H9 (cell line): ENCODE data around the gene SPDYC. TPM values are rescaled to one million over a fixed set of nuclear protein-coding genes. Genes with fewer than 3 reads are reported as not detected.

Experiments
- DNase-seq: peaks from one replicate; pipeline ENCODE4 v3.0.0-alpha.2; 2017
- H2AFZ ChIP-seq: one replicate; pipeline ENCODE4 v1.6.1; 2013; ENCODE audit warnings: mild to moderate bottlenecking, low read length, control low read depth, moderate library complexity
- H2AK5ac ChIP-seq: 2 replicates; pipeline ENCODE4 v1.6.1; 2013; ENCODE audit warnings: low read length, control low read depth, mixed read lengths; ENCODE audit not compliant: insufficient read length
- H2BK120ac ChIP-seq: one replicate; pipeline ENCODE4 v1.6.1; 2013; ENCODE audit warnings: low read depth, mild to moderate bottlenecking, low read length, control low read depth, inconsistent platforms; ENCODE audit not compliant: poor library complexity, severe bottlenecking
- H2BK12ac ChIP-seq: 2 replicates; pipeline ENCODE4 v1.6.1; 2013; ENCODE audit warnings: low read length, control low read depth, mixed read lengths, low read depth; ENCODE audit not compliant: insufficient read length
- H2BK15ac ChIP-seq: 2 replicates; pipeline ENCODE4 v1.6.1; 2013; ENCODE audit warnings: low read depth, low read length, control low read depth
- H2BK20ac ChIP-seq: one replicate; pipeline ENCODE4 v1.6.1; 2013; ENCODE audit warnings: low read depth, mild to moderate bottlenecking, low read length, control low read depth, inconsistent platforms; ENCODE audit not compliant: poor library complexity, severe bottlenecking
- H2BK5ac ChIP-seq: 2 replicates; pipeline ENCODE4 v1.6.1; 2013; ENCODE audit warnings: low read length, control low read depth, mixed read lengths; ENCODE audit not compliant: insufficient read length
- H3K14ac ChIP-seq: 2 replicates; pipeline ENCODE4 v1.6.1; 2013; ENCODE audit warnings: low read length, control low read depth; ENCODE audit not compliant: insufficient read depth
- H3K18ac ChIP-seq: 2 replicates; pipeline ENCODE4 v1.6.1; 2013; ENCODE audit warnings: low read depth, mild to moderate bottlenecking, mixed read lengths, low read length, control low read depth; ENCODE audit not compliant: insufficient read length
- H3K23ac ChIP-seq: 2 replicates; pipeline ENCODE4 v1.6.1; 2013; ENCODE audit warnings: low read length, control low read depth, mixed read lengths, low read depth; ENCODE audit not compliant: insufficient read length
- H3K23me2 ChIP-seq: 2 replicates; pipeline ENCODE4 v1.6.1; 2013; ENCODE audit warnings: low read depth, mild to moderate bottlenecking, mixed read lengths, low read length, control low read depth; ENCODE audit not compliant: insufficient read length, poor library complexity, severe bottlenecking
- H3K27ac ChIP-seq: 2 replicates; pipeline ENCODE4 v1.5.1; 2013; ENCODE audit warnings: low read length, control low read depth, mixed read lengths, low read depth; ENCODE audit not compliant: insufficient read length
- H3K27me3 ChIP-seq: 2 replicates; pipeline ENCODE4 v1.6.1; 2013; ENCODE audit warnings: low read length, control low read depth, inconsistent platforms; ENCODE audit not compliant: insufficient read depth
- H3K4ac ChIP-seq: 2 replicates; pipeline ENCODE4 v1.6.1; 2013; ENCODE audit warnings: low read depth, mild to moderate bottlenecking, control low read depth, inconsistent platforms, low read length, moderate library complexity
- H3K4me1 ChIP-seq: 2 replicates; pipeline ENCODE4 v1.6.1; 2013; ENCODE audit warnings: low read length, control low read depth, inconsistent platforms; ENCODE audit not compliant: insufficient read depth
- H3K4me2 ChIP-seq: 2 replicates; pipeline ENCODE4 v1.6.1; 2013; ENCODE audit warnings: low read length, control low read depth, mixed read lengths; ENCODE audit not compliant: insufficient read length, insufficient read depth
- H3K56ac ChIP-seq: 2 replicates; pipeline ENCODE4 v1.6.1; 2013; ENCODE audit warnings: low read depth, mild to moderate bottlenecking, mixed read lengths, low read length, control low read depth; ENCODE audit not compliant: insufficient read length
- H3K79me1 ChIP-seq: 2 replicates; pipeline ENCODE4 v1.6.1; 2013; ENCODE audit warnings: low read depth, mild to moderate bottlenecking, moderate library complexity, low read length, control low read depth, inconsistent platforms; ENCODE audit not compliant: insufficient read depth, poor library complexity, severe bottlenecking
- H3K79me2 ChIP-seq: 2 replicates; pipeline ENCODE4 v1.6.1; 2013; ENCODE audit warnings: low read length, control low read depth, inconsistent platforms; ENCODE audit not compliant: insufficient read depth
- H3K9ac ChIP-seq: 2 replicates; pipeline ENCODE4 v1.6.1; 2013; ENCODE audit warnings: low read length, control low read depth, mixed read lengths; ENCODE audit not compliant: insufficient read length; ENCODE audit errors: extremely low read depth
- H3K9me3 ChIP-seq: one replicate; pipeline ENCODE4 v1.6.1; 2013; ENCODE audit warnings: low read depth, low read length, inconsistent platforms; ENCODE audit not compliant: control insufficient read depth
- H3T11ph ChIP-seq: one replicate; pipeline ENCODE4 v1.6.1; 2013; ENCODE audit warnings: mild to moderate bottlenecking, low read length, control low read depth, inconsistent platforms
- H4K20me1 ChIP-seq: one replicate; pipeline ENCODE4 v1.6.1; 2013; ENCODE audit not compliant: control insufficient read depth, insufficient read length, insufficient read depth
- H4K5ac ChIP-seq: 2 replicates; pipeline ENCODE4 v1.6.1; 2013; ENCODE audit warnings: low read depth, mild to moderate bottlenecking, mixed read lengths, low read length, control low read depth; ENCODE audit not compliant: insufficient read length
- H4K8ac ChIP-seq: replicated peaks from 2 replicates; pipeline ENCODE4 v1.6.1; 2013; ENCODE audit warnings: low read length, control low read depth, mixed read lengths, low read depth; ENCODE audit not compliant: insufficient read length
- H4K91ac ChIP-seq: 2 replicates; pipeline ENCODE4 v1.6.1; 2013; ENCODE audit warnings: low read depth, mild to moderate bottlenecking, moderate library complexity, mixed read lengths, low read length, control low read depth; ENCODE audit not compliant: insufficient read length
- H3K27ac Mint-ChIP-seq, 3 experiments: 2 replicates in 2 of 3; 3 replicates in 1 of 3; pipeline ENCODE4 v1.8.0; 2020 to 2021; ENCODE audit warnings: mixed read lengths in 3 of 3, mild to moderate bottlenecking in 1 of 3, moderate library complexity in 1 of 3
- H3K27me3 Mint-ChIP-seq: 2 replicates; pipeline ENCODE4 v1.8.0; 2021; ENCODE audit warnings: low read depth, mild to moderate bottlenecking, moderate library complexity, mixed read lengths
- H3K36me3 Mint-ChIP-seq, 3 experiments: 2 replicates in 2 of 3; 3 replicates in 1 of 3; pipeline ENCODE4 v1.8.0; 2020 to 2021; ENCODE audit warnings: low read depth in 3 of 3, mixed read lengths in 3 of 3; ENCODE audit not compliant: insufficient read depth in 1 of 3
- H3K4me1 Mint-ChIP-seq, 2 experiments: 2 replicates each; pipeline ENCODE4 v1.8.0; 2020; ENCODE audit warnings: mixed read lengths in 2 of 2
- H3K4me3 Mint-ChIP-seq, 2 experiments: 2 replicates in 1 of 2; 3 replicates in 1 of 2; pipeline ENCODE4 v1.8.0; 2020 to 2021; ENCODE audit warnings: mild to moderate bottlenecking in 2 of 2, mixed read lengths in 2 of 2, moderate library complexity in 1 of 2
- H3K9me3 Mint-ChIP-seq, 2 experiments: 2 replicates in 1 of 2; 3 replicates in 1 of 2; pipeline ENCODE4 v1.8.0; 2020; ENCODE audit warnings: mild to moderate bottlenecking in 2 of 2, mixed read lengths in 2 of 2, moderate library complexity in 1 of 2
- WGBS: extraction: QIAGEN DNeasy Blood & Tissue Kit; methylation state at CpG from one replicate; pipeline ENCODE4 v1.1.7; 2013; ENCODE audit warnings: missing lambda C conversion rate, low lambda C conversion rate, mixed read lengths; ENCODE audit not compliant: insufficient read length; ENCODE audit errors: extremely low coverage; 5-methylcytosine and 5-hydroxymethylcytosine counted together
- total RNA-seq: library from RNA; stranded (reverse); gene quantifications from 2 replicates; pipeline ENCODE4 v1.2.1, GENCODE V29; 2021
- TF ChIP-seq, protein P1 (sequence below): fragments of 200-600 bp; sonication (generic); conservative IDR thresholded peaks from 3 replicates; pipeline ENCODE4 v1.8.0; 2021; ENCODE audit warnings: antibody characterized with exemption, mild to moderate bottlenecking

SPDYC gene
- total RNA-seq, 1 experiment from 2014 or later = 0.61 TPM

DNA sequence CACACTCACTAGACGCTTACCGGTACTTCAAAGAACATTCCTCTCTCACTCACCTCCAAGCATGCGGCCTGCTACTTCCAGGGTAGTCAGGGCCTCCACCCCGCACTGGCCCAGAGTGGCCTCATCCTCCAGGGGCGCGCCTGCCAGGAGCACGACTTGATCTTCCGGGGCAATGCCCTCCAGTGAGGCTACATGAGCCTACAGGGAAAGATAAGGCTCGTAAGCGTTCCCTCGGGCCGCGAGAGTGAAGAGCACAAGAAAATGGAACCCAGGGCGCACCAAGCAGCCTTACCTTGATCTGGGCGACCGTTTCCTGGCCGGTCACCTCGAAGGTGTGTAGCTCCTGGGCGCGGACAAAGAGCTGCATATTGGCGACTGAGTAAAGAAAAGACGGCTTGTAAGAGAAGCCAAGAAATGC lies 48.6 kb upstream of the SPDYC start:
- no peaks in the 10 kb centered on the region for H3K4me1 ChIP-seq
- DNase-seq = no peak
- H3K4ac ChIP-seq = no peak overlapping the region; the same call in 1 of the 2 replicates
- no peak overlapping the region for H4K8ac ChIP-seq
- H3K9ac ChIP-seq = peak overlapping the region; percentile 88
- no peak overlapping the region for H2BK20ac ChIP-seq
- no peak overlapping the region for H2BK5ac ChIP-seq
- H2AK5ac ChIP-seq = no peak overlapping the region
- no peak overlapping the region for H2BK120ac ChIP-seq
- H3K18ac ChIP-seq = peak overlapping the region; percentile 63
- peak overlapping the region; percentile 100 for H3K4me3 Mint-ChIP-seq
- H3K27me3 Mint-ChIP-seq = peaks cover 1% of the 10 kb centered on the region; the same call in 1 of the 2 replicates
- no peak overlapping the region for H3K23ac ChIP-seq
- H3K9me3 Mint-ChIP-seq = no peaks in the 10 kb centered on the region
- no peak overlapping the region for H3T11ph ChIP-seq
- peak overlapping the region; percentile 54 for H4K5ac ChIP-seq
- H2BK15ac ChIP-seq = no peak overlapping the region
- H3K14ac ChIP-seq = peak overlapping the region; percentile 94
- peaks cover 9% of the 10 kb centered on the region; the same call in 1 of the 2 replicates for H3K79me2 ChIP-seq
- no peaks in the 10 kb centered on the region for H3K9me3 ChIP-seq
- H3K27me3 ChIP-seq = no peaks in the 10 kb centered on the region
- H3K4me2 ChIP-seq = peak overlapping the region; percentile 81
- H4K20me1 ChIP-seq = no peaks in the 10 kb centered on the region
- H3K23me2 ChIP-seq = peaks cover 12% of the 10 kb centered on the region
- TF ChIP-seq, protein P1, sequence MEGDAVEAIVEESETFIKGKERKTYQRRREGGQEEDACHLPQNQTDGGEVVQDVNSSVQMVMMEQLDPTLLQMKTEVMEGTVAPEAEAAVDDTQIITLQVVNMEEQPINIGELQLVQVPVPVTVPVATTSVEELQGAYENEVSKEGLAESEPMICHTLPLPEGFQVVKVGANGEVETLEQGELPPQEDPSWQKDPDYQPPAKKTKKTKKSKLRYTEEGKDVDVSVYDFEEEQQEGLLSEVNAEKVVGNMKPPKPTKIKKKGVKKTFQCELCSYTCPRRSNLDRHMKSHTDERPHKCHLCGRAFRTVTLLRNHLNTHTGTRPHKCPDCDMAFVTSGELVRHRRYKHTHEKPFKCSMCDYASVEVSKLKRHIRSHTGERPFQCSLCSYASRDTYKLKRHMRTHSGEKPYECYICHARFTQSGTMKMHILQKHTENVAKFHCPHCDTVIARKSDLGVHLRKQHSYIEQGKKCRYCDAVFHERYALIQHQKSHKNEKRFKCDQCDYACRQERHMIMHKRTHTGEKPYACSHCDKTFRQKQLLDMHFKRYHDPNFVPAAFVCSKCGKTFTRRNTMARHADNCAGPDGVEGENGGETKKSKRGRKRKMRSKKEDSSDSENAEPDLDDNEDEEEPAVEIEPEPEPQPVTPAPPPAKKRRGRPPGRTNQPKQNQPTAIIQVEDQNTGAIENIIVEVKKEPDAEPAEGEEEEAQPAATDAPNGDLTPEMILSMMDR = no peak; the same call in 2 of the 3 replicates
- H3K36me3 Mint-ChIP-seq = peaks cover 35 to 71% (median 62%) of the 10 kb centered on the region in 3 experiments
- H3K56ac ChIP-seq = peak overlapping the region; percentile 23
- H3K27ac Mint-ChIP-seq = peak overlapping the region; percentile 99 to 100 (median 100)
- no peak overlapping the region for H2AFZ ChIP-seq
- H3K4me1 Mint-ChIP-seq = peaks cover 6 to 20% of the 10 kb centered on the region in 2 experiments
- no CpG with 5 or more reads among the region's 22 CpGs for WGBS
- H4K91ac ChIP-seq = no peak overlapping the region
- peaks cover 5% of the 10 kb centered on the region for H3K79me1 ChIP-seq
- no peak overlapping the region for H2BK12ac ChIP-seq
- no peak overlapping the region for H3K27ac ChIP-seq
